PC-3 (cell line): ENCODE data around the gene WDR81. TPM values are rescaled to one million over a fixed set of nuclear protein-coding genes. Genes with fewer than 3 reads are reported as not detected.

Experiments
- ATAC-seq: fragments of 200-7000 bp; cut with Tn5 transposase; 2 replicates; pipeline ENCODE4 v1.9.1; 2020; ENCODE audit warnings: mild to moderate bottlenecking, moderate library complexity
- BruUV-seq: library from RNA; stranded (reverse); fragments of 400-500 nt; replicated peaks from 2 replicates; lab custom pipeline; 2021; lab: Mats Ljungman, UMichigan
- CTCF ChIA-PET: fragments of 300-600 bp; sonication (Branson Sonifier 250); formaldehyde crosslinking; loops from one replicate; lab custom pipeline; 2022; ENCODE audit warnings: antibody characterized with exemption; lab: Charles Lee
- POLR2A ChIA-PET: fragments of 300-600 bp; sonication (Branson Sonifier 250); formaldehyde crosslinking; loops from one replicate; lab custom pipeline; 2022; ENCODE audit warnings: antibody characterized with exemption; ENCODE audit not compliant: unreplicated experiment; lab: Charles Lee
- DNase-seq: peaks from one replicate; pipeline ENCODE4 v3.0.0-alpha.2; 2015
- H2AFZ ChIP-seq: fragments of 300-600 bp; sonication (generic); 2 replicates; pipeline ENCODE4 v1.6.0; 2016; ENCODE audit warnings: antibody characterized with exemption, low read length
- H3F3A ChIP-seq: fragments of 300-600 bp; sonication (generic); one replicate; pipeline ENCODE4 v1.6.0; 2017; ENCODE audit warnings: antibody characterized with exemption, low read length, control low read depth, mild to moderate bottlenecking; ENCODE audit not compliant: unreplicated experiment
- H3K27ac ChIP-seq: fragments of 300-600 bp; sonication (generic); 2 replicates; pipeline ENCODE4 v1.5.1; 2016; ENCODE audit warnings: mild to moderate bottlenecking, low read length
- H3K27me3 ChIP-seq: fragments of 300-600 bp; sonication (generic); 2 replicates; pipeline ENCODE4 v1.6.1; 2016; ENCODE audit warnings: low read length, mixed read lengths
- H3K36me3 ChIP-seq: fragments of 300-600 bp; sonication (generic); 2 replicates; pipeline ENCODE4 v1.6.1; 2016; ENCODE audit warnings: low read depth, mixed run types, low read length, mixed read lengths
- H3K4me1 ChIP-seq: fragments of 300-600 bp; sonication (generic); 2 replicates; pipeline ENCODE4 v1.5.1; 2016; ENCODE audit warnings: low read length; ENCODE audit not compliant: insufficient read depth
- H3K4me2 ChIP-seq: fragments of 300-600 bp; sonication (generic); 2 replicates; pipeline ENCODE4 v1.6.0; 2016; ENCODE audit warnings: low read length
- H3K4me3 ChIP-seq: fragments of 300-600 bp; sonication (generic); 2 replicates; pipeline ENCODE4 v1.5.1; 2016; ENCODE audit warnings: mild to moderate bottlenecking, low read length, mixed read lengths
- H3K79me2 ChIP-seq: fragments of 300-600 bp; sonication (generic); 2 replicates; pipeline ENCODE4 v1.6.1; 2017; ENCODE audit warnings: low read length, mixed read lengths
- H3K9ac ChIP-seq: fragments of 300-600 bp; sonication (generic); 2 replicates; pipeline ENCODE4 v1.6.0; 2016; ENCODE audit warnings: mild to moderate bottlenecking, low read length
- H3K9me2 ChIP-seq: fragments of 300-600 bp; sonication (generic); replicated peaks from 2 replicates; pipeline ENCODE4 v1.6.1; 2016; ENCODE audit warnings: mixed run types, low read length, mixed read lengths
- H3K9me3 ChIP-seq: fragments of 300-600 bp; sonication (generic); 2 replicates; pipeline ENCODE4 v1.6.1; 2016; ENCODE audit warnings: low read length, mixed read lengths
- H4K20me1 ChIP-seq: fragments of 300-600 bp; sonication (generic); 2 replicates; pipeline ENCODE4 v1.6.1; 2016; ENCODE audit warnings: low read length, mixed read lengths
- EZH2 ChIP-seq: fragments of 300-600 bp; sonication (generic); IDR thresholded peaks from one replicate; pipeline ENCODE4 v1.6.1; 2017; ENCODE audit warnings: antibody characterized with exemption, mild to moderate bottlenecking, low read length; ENCODE audit not compliant: unreplicated experiment
- EZH2phosphoT487 ChIP-seq: fragments of 300-600 bp; sonication (generic); IDR thresholded peaks from 2 replicates; pipeline ENCODE4 v1.6.1; 2018; ENCODE audit warnings: mild to moderate bottlenecking, antibody characterized with exemption, low read length, borderline replicate concordance
- intact Hi-C: fragments of 100-400 bp; cut with micrococcal nuclease; formaldehyde crosslinking; loops from 2 replicates; pipeline ENCODE4 v1.9.0; 2023
- total RNA-seq: library from RNA; depleted of rRNA; stranded (reverse); fragments of >200 nt; gene quantifications from 2 replicates; pipeline ENCODE4 v1.2.3, GENCODE V29; 2014
- TF ChIP-seq, protein P1 (sequence below): fragments of 300-600 bp; sonication (generic); conservative IDR thresholded peaks from 2 replicates; pipeline ENCODE4 v1.5.1; 2017; ENCODE audit warnings: antibody characterized with exemption, low read depth, mild to moderate bottlenecking, low read length

WDR81 gene
- total RNA-seq, 1 experiment from 2014 or later: 14.6 TPM

DNA sequence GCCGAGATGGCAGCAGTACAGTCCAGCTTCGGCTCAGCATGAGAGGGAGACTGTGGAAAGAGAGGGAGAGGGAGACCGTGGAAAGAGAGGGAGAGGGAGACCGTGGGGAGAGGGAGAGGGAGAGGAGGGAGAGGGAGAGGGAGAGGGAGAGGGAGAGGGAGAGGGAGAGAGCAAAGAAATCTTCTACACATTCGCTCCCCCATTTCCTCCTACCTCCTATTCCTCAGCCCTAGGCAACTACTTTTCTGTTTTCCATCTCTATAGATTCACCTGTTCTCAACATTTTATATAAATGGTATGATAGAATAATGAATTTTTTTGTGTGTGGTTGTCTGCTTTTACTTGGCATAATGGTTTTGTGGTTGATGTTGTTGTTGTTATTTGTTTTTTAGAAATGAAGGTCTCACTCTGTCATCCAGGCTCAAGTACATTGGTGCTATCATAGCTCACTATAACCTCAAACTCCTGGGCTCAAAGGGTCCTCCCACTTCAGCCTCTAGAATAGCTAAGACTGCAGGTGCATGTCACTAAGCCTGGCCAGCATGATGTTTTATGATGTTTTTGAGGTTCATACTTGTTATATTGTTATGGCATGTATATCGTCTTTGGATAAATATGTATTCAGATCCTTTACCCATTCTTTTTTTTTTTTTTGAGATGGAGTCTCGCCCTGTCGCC is 33.8 kb upstream of the WDR81 start:
- intact Hi-C loops: no loop called here
- no peak overlapping the region for H2AFZ ChIP-seq
- DNase-seq (no peak), ATAC-seq (no peak)
- H3K4me3 ChIP-seq: no peak overlapping the region
- H3K9ac ChIP-seq: no peak overlapping the region
- H4K20me1 ChIP-seq: no peaks in the 10 kb centered on the region
- BruUV-seq: no TSS peak
- H3K79me2 ChIP-seq: no peaks in the 10 kb centered on the region
- H3K36me3 ChIP-seq: no peaks in the 10 kb centered on the region
- no peak overlapping the region for H3K4me2 ChIP-seq
- H3K27me3 ChIP-seq: no peaks in the 10 kb centered on the region
- TF ChIP-seq, protein P1, sequence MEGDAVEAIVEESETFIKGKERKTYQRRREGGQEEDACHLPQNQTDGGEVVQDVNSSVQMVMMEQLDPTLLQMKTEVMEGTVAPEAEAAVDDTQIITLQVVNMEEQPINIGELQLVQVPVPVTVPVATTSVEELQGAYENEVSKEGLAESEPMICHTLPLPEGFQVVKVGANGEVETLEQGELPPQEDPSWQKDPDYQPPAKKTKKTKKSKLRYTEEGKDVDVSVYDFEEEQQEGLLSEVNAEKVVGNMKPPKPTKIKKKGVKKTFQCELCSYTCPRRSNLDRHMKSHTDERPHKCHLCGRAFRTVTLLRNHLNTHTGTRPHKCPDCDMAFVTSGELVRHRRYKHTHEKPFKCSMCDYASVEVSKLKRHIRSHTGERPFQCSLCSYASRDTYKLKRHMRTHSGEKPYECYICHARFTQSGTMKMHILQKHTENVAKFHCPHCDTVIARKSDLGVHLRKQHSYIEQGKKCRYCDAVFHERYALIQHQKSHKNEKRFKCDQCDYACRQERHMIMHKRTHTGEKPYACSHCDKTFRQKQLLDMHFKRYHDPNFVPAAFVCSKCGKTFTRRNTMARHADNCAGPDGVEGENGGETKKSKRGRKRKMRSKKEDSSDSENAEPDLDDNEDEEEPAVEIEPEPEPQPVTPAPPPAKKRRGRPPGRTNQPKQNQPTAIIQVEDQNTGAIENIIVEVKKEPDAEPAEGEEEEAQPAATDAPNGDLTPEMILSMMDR: no peak
- H3K27ac ChIP-seq: no peak overlapping the region
- no peaks in the 10 kb centered on the region for H3K4me1 ChIP-seq
- no peaks in the 10 kb centered on the region for H3K9me3 ChIP-seq
- CTCF ChIA-PET: no interaction called here
- POLR2A ChIA-PET: no interaction called here
- no peaks in the 10 kb centered on the region for H3F3A ChIP-seq
- H3K9me2 ChIP-seq: no peaks in the 10 kb centered on the region

GRCh38 chr17:1693339-1693738 is 31.2 kb upstream of the WDR81 start:
- no peak overlapping the region for H3K9ac ChIP-seq
- H3K4me3 ChIP-seq: no peak overlapping the region
- intact Hi-C loops: no loop called here
- no peaks in the 10 kb centered on the region for H3K79me2 ChIP-seq
- no peaks in the 10 kb centered on the region for H3K36me3 ChIP-seq
- POLR2A ChIA-PET: no interaction called here
- H3K27me3 ChIP-seq: no peaks in the 10 kb centered on the region
- no peaks in the 10 kb centered on the region for H3F3A ChIP-seq
- no peak for DNase-seq
- no peak overlapping the region for H3K27ac ChIP-seq
- BruUV-seq: no TSS peak
- no peak for ATAC-seq
- H3K4me2 ChIP-seq: no peak overlapping the region
- no peaks in the 10 kb centered on the region for H3K9me3 ChIP-seq
- TF ChIP-seq, protein P1: no peak
- no peak for TF ChIP-seq EZH2phosphoT487
- TF ChIP-seq EZH2: no peak
- CTCF ChIA-PET: no interaction called here
- no peaks in the 10 kb centered on the region for H3K4me1 ChIP-seq
- no peaks in the 10 kb centered on the region for H4K20me1 ChIP-seq
- H3K9me2 ChIP-seq: no peaks in the 10 kb centered on the region
- H2AFZ ChIP-seq: no peak overlapping the region

DNA sequence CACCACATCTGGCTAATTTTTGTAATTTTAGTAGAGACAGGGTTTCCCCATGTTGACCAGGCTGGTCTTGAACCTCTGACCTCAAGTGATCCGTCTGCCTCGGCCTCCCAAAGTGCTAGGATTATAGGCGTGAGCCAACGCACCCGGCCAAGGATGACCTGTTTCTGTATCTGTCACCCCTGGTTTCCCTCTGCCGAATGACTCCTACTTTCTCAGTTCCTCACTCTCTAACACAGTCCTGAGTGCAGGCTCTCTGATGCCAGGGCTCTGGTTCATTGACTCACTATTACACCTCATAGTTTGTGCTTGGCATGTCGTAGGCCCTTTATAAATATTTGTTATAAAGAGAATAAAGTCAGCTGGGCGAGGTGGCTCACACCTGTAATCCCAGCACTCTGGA is 29.1 kb upstream of the WDR81 start:
- no peaks in the 10 kb centered on the region for H3F3A ChIP-seq
- no peaks in the 10 kb centered on the region for H3K79me2 ChIP-seq
- H4K20me1 ChIP-seq: no peaks in the 10 kb centered on the region
- DNase-seq (no peak), ATAC-seq (no peak)
- H3K9ac ChIP-seq: no peak overlapping the region
- no peaks in the 10 kb centered on the region for H3K27me3 ChIP-seq
- no peak overlapping the region for H3K4me2 ChIP-seq
- no peaks in the 10 kb centered on the region for H3K9me2 ChIP-seq
- CTCF ChIA-PET: no interaction called here
- H3K36me3 ChIP-seq: no peaks in the 10 kb centered on the region
- intact Hi-C loops: no loop called here
- no peak overlapping the region for H2AFZ ChIP-seq
- POLR2A ChIA-PET: no interaction called here
- no TSS peak for BruUV-seq
- no peaks in the 10 kb centered on the region for H3K4me1 ChIP-seq
- TF ChIP-seq EZH2: no peak
- TF ChIP-seq EZH2phosphoT487: no peak
- TF ChIP-seq, protein P1: no peak
- H3K4me3 ChIP-seq: no peak overlapping the region
- H3K27ac ChIP-seq: no peak overlapping the region
- H3K9me3 ChIP-seq: no peaks in the 10 kb centered on the region
